ENCODE measurements around the gene PBXIP1. TPM values are rescaled to one million over a fixed set of nuclear protein-coding genes. Genes with fewer than 3 reads are reported as not detected.

The PBXIP1 gene
- total RNA-seq, 1 experiment from 2014 or later: 48.1 TPM

- Mint-ChIP-seq H3K36me3 (ENCODE audit: insufficient read depth, unreplicated experiment) (peaks cover 81% of the 10 kb centered on the region), H3K27me3 (ENCODE audit: unreplicated experiment) (no peaks in the 10 kb centered on the region), H3K4me3 (ENCODE audit: low read depth, unreplicated experiment) (peak overlapping the region; percentile 85), H3K27ac (ENCODE audit: unreplicated experiment) (peak overlapping the region; percentile 92), H3K9me3 (ENCODE audit: low read depth, unreplicated experiment) (no peaks in the 10 kb centered on the region), H3K4me1 (ENCODE audit: low read depth, unreplicated experiment) (peaks cover 32% of the 10 kb centered on the region)
- no peak for DNase-seq
- BruUV-seq (replicated peaks): no TSS peak
- CTCF ChIA-PET: interaction anchor here (0.5 kb wide), 1 partner anchor 39 kb away, joined by 4 read pairs; the partner anchor contains the start of gene ZBTB7B
- TF ChIP-seq, protein P1, sequence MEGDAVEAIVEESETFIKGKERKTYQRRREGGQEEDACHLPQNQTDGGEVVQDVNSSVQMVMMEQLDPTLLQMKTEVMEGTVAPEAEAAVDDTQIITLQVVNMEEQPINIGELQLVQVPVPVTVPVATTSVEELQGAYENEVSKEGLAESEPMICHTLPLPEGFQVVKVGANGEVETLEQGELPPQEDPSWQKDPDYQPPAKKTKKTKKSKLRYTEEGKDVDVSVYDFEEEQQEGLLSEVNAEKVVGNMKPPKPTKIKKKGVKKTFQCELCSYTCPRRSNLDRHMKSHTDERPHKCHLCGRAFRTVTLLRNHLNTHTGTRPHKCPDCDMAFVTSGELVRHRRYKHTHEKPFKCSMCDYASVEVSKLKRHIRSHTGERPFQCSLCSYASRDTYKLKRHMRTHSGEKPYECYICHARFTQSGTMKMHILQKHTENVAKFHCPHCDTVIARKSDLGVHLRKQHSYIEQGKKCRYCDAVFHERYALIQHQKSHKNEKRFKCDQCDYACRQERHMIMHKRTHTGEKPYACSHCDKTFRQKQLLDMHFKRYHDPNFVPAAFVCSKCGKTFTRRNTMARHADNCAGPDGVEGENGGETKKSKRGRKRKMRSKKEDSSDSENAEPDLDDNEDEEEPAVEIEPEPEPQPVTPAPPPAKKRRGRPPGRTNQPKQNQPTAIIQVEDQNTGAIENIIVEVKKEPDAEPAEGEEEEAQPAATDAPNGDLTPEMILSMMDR (IDR thresholded peaks at IDR 0.05; ENCODE audit: unreplicated experiment): no peak
- intact Hi-C loops (cut with micrococcal nuclease; ENCODE audit: unreplicated experiment): no loop called here
These were observed 7.0 kb upstream of the PBXIP1 start for GRCh38 chr1:154962795-154963330.

- intact Hi-C loops (cut with micrococcal nuclease; ENCODE audit: unreplicated experiment): no loop called here
- Mint-ChIP-seq H3K36me3 (ENCODE audit: insufficient read depth, unreplicated experiment) (peaks cover 81% of the 10 kb centered on the region), H3K27me3 (ENCODE audit: unreplicated experiment) (no peaks in the 10 kb centered on the region), H3K9me3 (ENCODE audit: low read depth, unreplicated experiment) (no peaks in the 10 kb centered on the region), H3K27ac (ENCODE audit: unreplicated experiment) (peak overlapping the region; percentile 92), H3K4me3 (ENCODE audit: low read depth, unreplicated experiment) (peak overlapping the region; percentile 85), H3K4me1 (ENCODE audit: low read depth, unreplicated experiment) (peaks cover 38% of the 10 kb centered on the region)
- TF ChIP-seq, protein P1 (IDR thresholded peaks at IDR 0.05; ENCODE audit: unreplicated experiment): no peak
- BruUV-seq (replicated peaks): TSS peak; percentile 75
- CTCF ChIA-PET: interaction anchor here (0.5 to 1.8 kb wide), 7 partner anchors 10 to 99 kb away, joined by 3 to 12 read pairs (median 5); partner anchors contain the start of genes ADAM15, LENEP and ZBTB7B
- no peak for DNase-seq
These were observed 6.4 kb upstream of the PBXIP1 start for GRCh38 chr1:154962156-154962749.

GRCh38 chr1:154961207-154962155 lies 5.6 kb upstream of the PBXIP1 start, which contains the start of gene PYGO2:
TSS of gene PYGO2 (minus strand) at chr1:154961782. CDS start at chr1:154961576, 206 bp downstream.
- peak within 1 kb of the TSS; percentile 85 for H3K4me3 Mint-ChIP-seq (ENCODE audit: low read depth, unreplicated experiment)
- H3K36me3 Mint-ChIP-seq (ENCODE audit: insufficient read depth, unreplicated experiment): peaks cover 86% of the 10 kb centered on the region
- H3K4me1 Mint-ChIP-seq (ENCODE audit: low read depth, unreplicated experiment): peaks cover 45% of the 10 kb centered on the region
- H3K27ac Mint-ChIP-seq (ENCODE audit: unreplicated experiment): peak within 1 kb of the TSS; percentile 92
- H3K27me3 Mint-ChIP-seq (ENCODE audit: unreplicated experiment): no peaks in the 10 kb centered on the region
- CTCF ChIA-PET: interaction anchor here (0.6 to 1.8 kb wide), 14 partner anchors 9 to 211 kb away, joined by 3 to 15 read pairs (median 4); partner anchors contain the start of genes ADAM15, KRTCAP2, LENEP and SHC1
- no peaks in the 10 kb centered on the region for H3K9me3 Mint-ChIP-seq (ENCODE audit: low read depth, unreplicated experiment)
- TF ChIP-seq, protein P1 (IDR thresholded peaks at IDR 0.05; ENCODE audit: unreplicated experiment): peak; percentile 84
- no TSS peak for BruUV-seq (replicated peaks)
- intact Hi-C loops (cut with micrococcal nuclease; ENCODE audit: unreplicated experiment): no loop called here
- DNase-seq: peak; percentile 91

DNA sequence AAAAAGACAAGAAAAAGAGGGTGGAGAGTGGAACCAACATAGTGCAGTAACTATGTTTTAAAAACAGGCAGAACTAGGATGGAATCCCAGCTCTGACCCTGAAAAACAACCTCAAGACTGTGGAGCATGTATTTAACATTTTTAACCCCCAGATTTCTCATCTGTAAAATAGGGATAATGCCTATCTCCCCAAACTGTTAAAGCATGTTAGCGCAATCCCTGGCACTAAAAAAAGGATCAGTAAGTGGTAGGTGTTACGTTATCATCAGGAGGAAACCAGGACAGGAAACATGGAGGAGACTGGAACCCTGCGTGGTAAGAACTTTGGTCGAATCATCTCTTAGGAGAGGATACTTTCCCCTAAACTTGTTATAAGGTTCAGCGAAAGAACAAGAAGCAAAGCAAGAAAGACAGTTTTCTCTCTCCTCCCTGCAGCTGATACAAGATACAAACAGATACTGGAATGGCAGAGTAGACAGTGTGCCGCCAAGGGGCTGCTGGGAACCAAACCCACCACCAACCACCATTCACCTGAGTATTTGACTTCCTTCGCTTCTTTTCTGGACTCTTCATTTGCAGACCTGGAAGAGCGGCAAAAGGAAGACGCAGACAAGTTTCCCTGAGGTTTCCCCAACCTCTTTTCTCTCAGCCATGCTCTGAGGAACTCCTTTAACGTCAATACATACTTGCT lies 4.7 kb upstream of the PBXIP1 start:
- Mint-ChIP-seq H3K4me3 (ENCODE audit: low read depth, unreplicated experiment) (peak overlapping the region; percentile 85), H3K27me3 (ENCODE audit: unreplicated experiment) (no peaks in the 10 kb centered on the region), H3K9me3 (ENCODE audit: low read depth, unreplicated experiment) (no peaks in the 10 kb centered on the region), H3K4me1 (ENCODE audit: low read depth, unreplicated experiment) (peaks cover 54% of the 10 kb centered on the region), H3K27ac (ENCODE audit: unreplicated experiment) (peak overlapping the region; percentile 92), H3K36me3 (ENCODE audit: insufficient read depth, unreplicated experiment) (peaks cover 90% of the 10 kb centered on the region)
- intact Hi-C loops (cut with micrococcal nuclease; ENCODE audit: unreplicated experiment): no loop called here
- CTCF ChIA-PET: interaction anchor here (0.6 to 1.8 kb wide), 12 partner anchors 10 to 212 kb away, joined by 3 to 15 read pairs (median 4); partner anchors contain the start of genes KRTCAP2, LENEP and SHC1
- TSS peak; percentile 40 for BruUV-seq (replicated peaks)
- DNase-seq: no peak
- TF ChIP-seq, protein P1 (IDR thresholded peaks at IDR 0.05; ENCODE audit: unreplicated experiment): no peak

Measured in Calu3 (cell line).